H1 (cell line): Measurements from ENCODE around the gene GALNT4.

ENCODE experiments used
- JUN ChIP-seq: IDR thresholded peaks from 2 replicates; pipeline ENCODE4 v1.6.1; 2011; ENCODE audit warnings: low read depth, mild to moderate bottlenecking, improper control_type of control experiment, low read length
- RAD21 ChIP-seq, 2 experiments: IDR thresholded peaks in 1 of 2; conservative IDR thresholded peaks in 1 of 2; 2 replicates each; pipeline ENCODE4 v1.6.1; 2011; ENCODE audit warnings: low read depth in 2 of 2, low read length in 2 of 2, improper control_type of control experiment in 1 of 2, inconsistent platforms in 1 of 2, mild to moderate bottlenecking in 1 of 2, moderate library complexity in 1 of 2
- RNF2 ChIP-seq: fragments of 200-900, 300-1000 bp; sonication (generic); IDR thresholded peaks from 2 replicates; pipeline ENCODE4 v1.7.1; 2016; ENCODE audit warnings: borderline replicate concordance, low read depth, mild to moderate bottlenecking, antibody characterized with exemption, low read length; ENCODE audit not compliant: poor library complexity, severe bottlenecking; ENCODE audit errors: missing control alignments
- ZNF274 ChIP-seq: IDR thresholded peaks from 2 replicates; pipeline ENCODE4 v1.7.0; 2012; ENCODE audit warnings: low read length, borderline replicate concordance; ENCODE audit errors: extremely low read depth
- TF ChIP-seq, protein P1 (sequence below), 3 experiments: IDR thresholded peaks; 1 replicate in 2 of 3; 2 replicates in 1 of 3; pipeline versions ENCODE4 v1.5.1 to v1.6.1; 2011; ENCODE audit warnings: low read length in 3 of 3, mild to moderate bottlenecking in 3 of 3, inconsistent platforms in 2 of 3, low read depth in 1 of 3, moderate library complexity in 1 of 3; ENCODE audit not compliant: insufficient read depth in 1 of 3; ENCODE audit errors: control extremely low read depth in 1 of 3

DNA sequence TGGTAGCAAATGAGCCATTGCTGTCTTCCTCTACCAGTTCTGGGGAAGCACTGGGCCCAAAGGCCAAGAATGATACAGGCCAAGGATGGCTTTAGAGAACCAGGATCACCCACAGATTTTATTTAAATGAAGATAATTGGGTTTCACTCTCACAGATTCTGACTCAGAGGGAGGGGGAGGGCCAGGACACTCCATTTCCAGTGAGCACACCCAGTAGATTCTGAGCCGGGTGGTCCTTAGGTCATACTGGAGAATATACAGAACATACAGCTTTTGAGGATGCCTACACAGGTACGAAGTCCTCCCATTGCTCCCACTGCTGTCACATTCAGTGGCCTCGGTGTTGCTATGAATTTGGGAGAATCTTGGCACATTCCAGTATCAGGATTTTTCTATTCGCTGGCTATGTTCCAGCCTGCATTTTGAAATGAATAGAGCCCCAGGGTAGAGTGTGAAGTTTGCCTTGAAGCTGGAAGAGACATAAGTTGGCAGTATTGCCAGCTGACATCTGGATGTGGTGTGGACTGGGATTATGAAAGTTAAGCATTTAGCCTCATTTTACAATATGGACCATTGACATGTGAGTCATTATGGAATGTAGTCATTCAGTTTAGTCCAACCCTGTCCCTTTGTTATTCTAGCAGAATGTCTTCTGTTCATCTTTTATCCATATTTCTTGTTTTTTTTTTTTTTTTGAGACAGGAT lies 47.0 kb upstream of the GALNT4 start:
- TF ChIP-seq ZNF274 = no peak
- TF ChIP-seq RAD21 (IDR thresholded peaks at IDR 0.05 in 1 of 2, conservative IDR thresholded peaks at IDR 0.05 in 1 of 2; ENCODE audit: low read depth in 2 of 2, low read length in 2 of 2) = no peak
- TF ChIP-seq, protein P1, sequence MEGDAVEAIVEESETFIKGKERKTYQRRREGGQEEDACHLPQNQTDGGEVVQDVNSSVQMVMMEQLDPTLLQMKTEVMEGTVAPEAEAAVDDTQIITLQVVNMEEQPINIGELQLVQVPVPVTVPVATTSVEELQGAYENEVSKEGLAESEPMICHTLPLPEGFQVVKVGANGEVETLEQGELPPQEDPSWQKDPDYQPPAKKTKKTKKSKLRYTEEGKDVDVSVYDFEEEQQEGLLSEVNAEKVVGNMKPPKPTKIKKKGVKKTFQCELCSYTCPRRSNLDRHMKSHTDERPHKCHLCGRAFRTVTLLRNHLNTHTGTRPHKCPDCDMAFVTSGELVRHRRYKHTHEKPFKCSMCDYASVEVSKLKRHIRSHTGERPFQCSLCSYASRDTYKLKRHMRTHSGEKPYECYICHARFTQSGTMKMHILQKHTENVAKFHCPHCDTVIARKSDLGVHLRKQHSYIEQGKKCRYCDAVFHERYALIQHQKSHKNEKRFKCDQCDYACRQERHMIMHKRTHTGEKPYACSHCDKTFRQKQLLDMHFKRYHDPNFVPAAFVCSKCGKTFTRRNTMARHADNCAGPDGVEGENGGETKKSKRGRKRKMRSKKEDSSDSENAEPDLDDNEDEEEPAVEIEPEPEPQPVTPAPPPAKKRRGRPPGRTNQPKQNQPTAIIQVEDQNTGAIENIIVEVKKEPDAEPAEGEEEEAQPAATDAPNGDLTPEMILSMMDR (IDR thresholded peaks at IDR 0.05; ENCODE audit: control extremely low read depth in 1 of 3, insufficient read depth in 1 of 3, low read depth in 1 of 3, low read length in 3 of 3) = no peak
- no peak for TF ChIP-seq JUN
- TF ChIP-seq RNF2 = no peak
